B cell (primary cell): ENCODE data around the gene PIWIL4. TPM values are rescaled to one million over a fixed set of nuclear protein-coding genes. Genes with fewer than 3 reads are reported as not detected.

ENCODE experiments used
- ATAC-seq: fragments of 200-7000 bp; cut with Tn5 transposase; one replicate; pipeline ENCODE4 v1.10.0; 2021; ENCODE audit warnings: low read depth, mild to moderate bottlenecking, moderate number of reproducible peaks, moderate library complexity
- CTCF ChIA-PET: fragments of 350-600 bp; sonication (Branson Sonifier 250); formaldehyde crosslinking; loops from one replicate; lab custom pipeline; 2021; ENCODE audit warnings: antibody characterized with exemption, inconsistent platforms; lab: Charles Lee
- POLR2A ChIA-PET: fragments of 350-600 bp; sonication (Branson Sonifier 250); formaldehyde crosslinking; loops from one replicate; lab custom pipeline; 2021; ENCODE audit warnings: antibody characterized with exemption; lab: Charles Lee
- DNase-seq: peaks from one replicate; pipeline ENCODE4 v3.0.0; 2013
- H2AFZ ChIP-seq: 2 replicates; pipeline ENCODE4 v1.6.1; 2012; ENCODE audit warnings: mild to moderate bottlenecking, low read depth, low read length; ENCODE audit not compliant: insufficient read depth, poor library complexity, severe bottlenecking
- H3K27ac ChIP-seq, 2 donors: 1 replicate in 1 of 2; 2 replicates in 1 of 2; pipeline ENCODE4 v1.5.1; 2012 to 2013; ENCODE audit warnings: low read length in 2 of 2, mild to moderate bottlenecking in 2 of 2, moderate library complexity in 1 of 2
- H3K27me3 ChIP-seq, 4 experiments: fragments of 200-600 bp in 1 of 4; sonication (generic) in 1 of 4; replicated peaks in 1 of 4; 1 replicate in 2 of 4; 2 replicates in 2 of 4; pipeline versions ENCODE4 v1.6.1 to v1.7.0; 2013 to 2016; ENCODE audit warnings: low read length in 3 of 4, mild to moderate bottlenecking in 2 of 4, mixed read lengths in 1 of 4, moderate library complexity in 1 of 4; ENCODE audit not compliant: insufficient read depth in 4 of 4, control insufficient read depth in 3 of 4; ENCODE audit errors: control extremely low read depth in 1 of 4
- H3K36me3 ChIP-seq, 2 experiments: replicated peaks in 1 of 2; 1 replicate in 1 of 2; 2 replicates in 1 of 2; pipeline versions ENCODE4 v1.6.1 to v1.7.1; 2013; ENCODE audit warnings: low read length in 1 of 2; ENCODE audit not compliant: insufficient read depth in 2 of 2, control insufficient read depth in 1 of 2; ENCODE audit errors: control extremely low read depth in 1 of 2, extremely low read depth in 1 of 2
- H3K4me1 ChIP-seq, 2 donors: fragments of 200-600 bp in 1 of 2; sonication (generic) in 1 of 2; 1 replicate in 1 of 2; 2 replicates in 1 of 2; pipeline versions ENCODE4 v1.5.1 to v1.6.1; 2013 to 2017; ENCODE audit warnings: low read length in 2 of 2; ENCODE audit not compliant: control insufficient read depth in 2 of 2, insufficient read depth in 2 of 2
- H3K4me2 ChIP-seq: replicated peaks from 2 replicates; pipeline ENCODE3; 2012; ENCODE audit warnings: mild to moderate bottlenecking, low read depth, low read length; ENCODE audit not compliant: poor library complexity, severe bottlenecking
- H3K4me3 ChIP-seq, 5 experiments: fragments of 200-600 bp in 1 of 5; sonication (generic) in 1 of 5; 1 replicate in 3 of 5; 2 replicates in 2 of 5; pipeline versions ENCODE4 v1.5.1 to v1.7.0; 2011 to 2016; ENCODE audit warnings: low read length in 4 of 5, mild to moderate bottlenecking in 4 of 5, low read depth in 2 of 5, control low read depth in 1 of 5, moderate library complexity in 1 of 5; ENCODE audit not compliant: insufficient read depth in 1 of 5; ENCODE audit errors: control extremely low read depth in 1 of 5, extremely low read depth in 1 of 5
- H3K79me2 ChIP-seq: fragments of 200-600 bp; sonication (generic); one replicate; pipeline ENCODE4 v1.6.0; 2016; ENCODE audit warnings: low read length; ENCODE audit not compliant: control insufficient read depth, insufficient read depth
- H3K9ac ChIP-seq: fragments of 200-600 bp; sonication (generic); 2 replicates; pipeline ENCODE4 v1.6.1; 2017; ENCODE audit warnings: mild to moderate bottlenecking, low read length, moderate library complexity
- H3K9me3 ChIP-seq, 3 donors: one replicate each; pipeline versions ENCODE4 v1.6.1 to v1.7.1; 2013; ENCODE audit warnings: low read length in 2 of 3; ENCODE audit not compliant: control insufficient read depth in 2 of 3, insufficient read depth in 1 of 3; ENCODE audit errors: control extremely low read depth in 1 of 3
- H4K20me1 ChIP-seq: 2 replicates; pipeline ENCODE4 v1.6.0; 2012; ENCODE audit warnings: mild to moderate bottlenecking, low read length; ENCODE audit not compliant: insufficient read depth, control insufficient read depth, poor library complexity, severe bottlenecking
- H3K27ac Mint-ChIP-seq: one replicate; pipeline ENCODE4 v1.8.0; 2021; ENCODE audit warnings: mixed read lengths
- H3K27me3 Mint-ChIP-seq: one replicate; pipeline ENCODE4 v1.8.0; 2021; ENCODE audit warnings: mixed read lengths
- H3K4me1 Mint-ChIP-seq: one replicate; pipeline ENCODE4 v1.8.0; 2021; ENCODE audit warnings: mixed read lengths
- H3K4me3 Mint-ChIP-seq: one replicate; pipeline ENCODE4 v1.8.0; 2021; ENCODE audit warnings: mixed read lengths
- H3K9me3 Mint-ChIP-seq: one replicate; pipeline ENCODE4 v1.8.0; 2022; ENCODE audit warnings: mixed read lengths; ENCODE audit not compliant: insufficient read depth
- EZH2 ChIP-seq: IDR thresholded peaks from 2 replicates; pipeline ENCODE4 v1.6.1; 2012; ENCODE audit warnings: borderline replicate concordance, low read depth, mild to moderate bottlenecking, moderate library complexity, low read length; ENCODE audit not compliant: insufficient read depth, poor library complexity, severe bottlenecking
- WGBS: methylation state at CpG from one replicate; pipeline ENCODE4 v1.1.5; 2013; ENCODE audit warnings: missing lambda C conversion rate; ENCODE audit not compliant: insufficient coverage; 5-methylcytosine and 5-hydroxymethylcytosine counted together
- intact Hi-C: fragments of 100-400 bp; cut with micrococcal nuclease; formaldehyde crosslinking; loops from one replicate; pipeline ENCODE4 v1.10.0; 2022
- polyA plus RNA-seq: library from polyadenylated mRNA; depleted of rRNA; stranded (reverse); fragments of >200 nt; gene quantifications from 2 replicates; pipeline ENCODE4 v1.2.3, GENCODE V29; 2012
- total RNA-seq, 2 donors: library from RNA; stranded (reverse); fragments of 120-200 nt in 1 of 2; gene quantifications; 1 replicate in 1 of 2; 2 replicates in 1 of 2; pipeline versions ENCODE4 v1.2.3 to v1.2.4, GENCODE V29; 2013 to 2022
- TF ChIP-seq, protein P1 (sequence below): fragments of 200-600 bp; IDR thresholded peaks from one replicate; pipeline ENCODE4 v1.8.0; 2022; ENCODE audit warnings: antibody characterized with exemption, mild to moderate bottlenecking

Gene PIWIL4
- total and polyA plus RNA-seq, 2 donors (not counting 1 experiment from before 2014, with no cell fraction given): 0.67 to 1.4 TPM

DNA sequence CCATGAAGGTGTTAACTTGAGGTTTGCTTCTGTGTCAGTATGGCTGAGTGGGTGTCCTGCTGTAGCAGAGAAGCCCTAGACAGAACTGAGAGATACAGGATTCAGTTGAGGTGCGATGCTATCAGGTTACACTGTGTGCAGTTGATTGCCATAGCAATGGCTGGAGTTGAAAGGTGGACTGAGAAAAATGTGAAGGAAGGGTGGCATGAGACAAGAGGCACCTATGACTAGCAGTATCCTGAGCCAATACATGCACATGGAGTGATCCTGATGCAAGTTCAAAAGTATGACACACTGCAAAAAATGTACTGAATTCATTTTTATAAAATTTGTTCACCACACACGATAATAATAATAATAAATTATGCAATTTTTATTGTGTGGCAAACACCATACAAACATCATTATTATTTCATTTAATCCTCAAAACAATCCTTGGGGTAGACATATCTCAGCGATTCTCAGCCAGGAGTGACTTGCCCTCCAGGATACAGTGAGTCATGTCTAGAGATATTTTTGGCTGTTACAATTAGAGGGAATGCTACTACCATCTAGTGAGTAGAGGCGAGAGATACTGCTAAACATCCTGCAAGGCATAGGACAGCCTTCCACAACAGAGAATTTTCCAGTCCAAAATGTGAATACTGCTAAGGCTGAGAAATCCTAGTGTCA lies 3.9 kb upstream of the PIWIL4 start:
- Histone ChIP-seq H3K27ac (no peak overlapping the region), H3K9me3 (peaks cover 0 to 4% (median 0%) of the 10 kb centered on the region in 3 donors), H3K27me3 (no peaks in the 10 kb centered on the region), H3K4me1 (peaks cover 0 to 5% of the 10 kb centered on the region in 2 donors), H4K20me1 (no peaks in the 10 kb centered on the region), H3K4me2 (no peak overlapping the region), H3K9ac (no peak overlapping the region), H3K79me2 (no peaks in the 10 kb centered on the region), H3K4me3 (no peak overlapping the region), H2AFZ (no peak overlapping the region), H3K36me3 (no peaks in the 10 kb centered on the region)
- TF ChIP-seq, protein P1, sequence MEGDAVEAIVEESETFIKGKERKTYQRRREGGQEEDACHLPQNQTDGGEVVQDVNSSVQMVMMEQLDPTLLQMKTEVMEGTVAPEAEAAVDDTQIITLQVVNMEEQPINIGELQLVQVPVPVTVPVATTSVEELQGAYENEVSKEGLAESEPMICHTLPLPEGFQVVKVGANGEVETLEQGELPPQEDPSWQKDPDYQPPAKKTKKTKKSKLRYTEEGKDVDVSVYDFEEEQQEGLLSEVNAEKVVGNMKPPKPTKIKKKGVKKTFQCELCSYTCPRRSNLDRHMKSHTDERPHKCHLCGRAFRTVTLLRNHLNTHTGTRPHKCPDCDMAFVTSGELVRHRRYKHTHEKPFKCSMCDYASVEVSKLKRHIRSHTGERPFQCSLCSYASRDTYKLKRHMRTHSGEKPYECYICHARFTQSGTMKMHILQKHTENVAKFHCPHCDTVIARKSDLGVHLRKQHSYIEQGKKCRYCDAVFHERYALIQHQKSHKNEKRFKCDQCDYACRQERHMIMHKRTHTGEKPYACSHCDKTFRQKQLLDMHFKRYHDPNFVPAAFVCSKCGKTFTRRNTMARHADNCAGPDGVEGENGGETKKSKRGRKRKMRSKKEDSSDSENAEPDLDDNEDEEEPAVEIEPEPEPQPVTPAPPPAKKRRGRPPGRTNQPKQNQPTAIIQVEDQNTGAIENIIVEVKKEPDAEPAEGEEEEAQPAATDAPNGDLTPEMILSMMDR: no peak
- no peak for TF ChIP-seq EZH2
- H3K27ac Mint-ChIP-seq: no peak overlapping the region
- no peaks in the 10 kb centered on the region for H3K27me3 Mint-ChIP-seq
- H3K4me3 Mint-ChIP-seq: no peak overlapping the region
- no peak for DNase-seq
- POLR2A ChIA-PET: no interaction called here
- H3K9me3 Mint-ChIP-seq: no peaks in the 10 kb centered on the region
- intact Hi-C loops: no loop called here
- peaks cover 1% of the 10 kb centered on the region for H3K4me1 Mint-ChIP-seq
- CTCF ChIA-PET: no interaction called here
- ATAC-seq: no peak
- 88% methylated on average over 1 of the region's 4 CpGs for WGBS

DNA sequence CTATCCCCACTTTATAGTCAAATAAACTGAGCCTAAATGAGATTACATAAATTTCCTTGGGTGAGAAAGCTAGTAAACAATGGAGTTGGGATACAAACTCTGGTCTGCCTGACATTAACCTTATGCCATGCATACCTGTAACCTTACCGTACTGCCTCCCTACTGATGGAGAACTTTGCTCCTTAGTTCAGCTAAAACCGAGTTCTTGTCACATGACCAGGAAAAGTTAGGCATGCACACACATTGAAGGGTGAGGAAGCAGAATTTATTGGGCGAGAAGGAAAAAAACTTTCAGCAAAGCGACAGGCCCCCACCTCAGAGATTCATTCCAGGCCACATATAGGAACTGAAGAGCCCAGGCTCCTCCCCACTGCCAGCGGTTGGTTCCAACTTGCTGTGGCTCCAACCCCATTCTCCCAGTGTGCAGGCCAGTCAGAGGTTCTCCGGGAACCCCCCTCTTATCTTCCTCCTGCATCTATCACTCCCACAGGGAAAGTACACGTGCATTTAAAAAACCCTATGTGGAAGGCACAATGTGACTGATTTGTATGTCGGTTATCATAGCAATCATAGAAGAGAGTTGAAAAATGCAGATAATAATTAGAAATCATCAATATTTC lies 3.2 kb upstream of the PIWIL4 start:
- Histone ChIP-seq H3K79me2 (no peaks in the 10 kb centered on the region), H3K4me1 (no peaks in the 10 kb centered on the region), H3K4me2 (no peak overlapping the region), H3K9ac (no peak overlapping the region), H3K27me3 (no peaks in the 10 kb centered on the region), H3K27ac (no peak overlapping the region), H3K9me3 (peaks cover 0 to 4% (median 0%) of the 10 kb centered on the region in 3 donors), H2AFZ (no peak overlapping the region), H3K36me3 (no peaks in the 10 kb centered on the region), H4K20me1 (no peaks in the 10 kb centered on the region), H3K4me3 (no peak overlapping the region)
- CTCF ChIA-PET: no interaction called here
- intact Hi-C loops: no loop called here
- 83% methylated on average over 2 of the region's 8 CpGs for WGBS
- POLR2A ChIA-PET: no interaction called here
- DNase-seq: no peak
- Mint-ChIP-seq H3K9me3 (no peaks in the 10 kb centered on the region), H3K4me1 (no peaks in the 10 kb centered on the region), H3K27me3 (no peaks in the 10 kb centered on the region), H3K4me3 (no peak overlapping the region), H3K27ac (no peak overlapping the region)
- no peak for ATAC-seq
- TF ChIP-seq, protein P1: no peak
- no peak for TF ChIP-seq EZH2
